GM21576 (cell line): Measurements from ENCODE around the gene SHOC2.

Experiments
- ATAC-seq: cut with Tn5 transposase; IDR thresholded peaks from one replicate; pipeline ENCODE4 v1.9.1; 2021; ENCODE audit warnings: mild to moderate bottlenecking, moderate library complexity; ENCODE audit not compliant: unreplicated experiment

Gene SHOC2

DNA sequence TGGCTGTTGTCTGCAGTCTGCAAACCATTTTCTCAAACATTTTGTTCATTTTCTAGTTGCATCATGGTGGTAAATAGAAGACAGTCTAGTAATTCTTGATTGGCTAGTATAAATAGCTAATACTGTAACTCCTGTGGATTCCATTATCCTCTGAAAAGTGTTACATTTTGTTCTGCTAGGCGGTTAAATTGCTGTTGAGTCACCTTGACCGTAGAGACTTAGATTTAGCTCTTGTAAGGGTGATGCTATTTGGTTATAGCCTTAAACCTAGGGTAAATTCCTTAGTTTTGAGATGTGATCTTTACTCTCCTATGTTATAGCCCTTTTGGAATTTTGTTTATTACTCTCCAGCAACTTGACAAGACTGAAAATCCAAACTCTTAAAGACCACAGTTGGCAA, 58.8 kb downstream of the SHOC2 start:
- no peak for ATAC-seq

DNA sequence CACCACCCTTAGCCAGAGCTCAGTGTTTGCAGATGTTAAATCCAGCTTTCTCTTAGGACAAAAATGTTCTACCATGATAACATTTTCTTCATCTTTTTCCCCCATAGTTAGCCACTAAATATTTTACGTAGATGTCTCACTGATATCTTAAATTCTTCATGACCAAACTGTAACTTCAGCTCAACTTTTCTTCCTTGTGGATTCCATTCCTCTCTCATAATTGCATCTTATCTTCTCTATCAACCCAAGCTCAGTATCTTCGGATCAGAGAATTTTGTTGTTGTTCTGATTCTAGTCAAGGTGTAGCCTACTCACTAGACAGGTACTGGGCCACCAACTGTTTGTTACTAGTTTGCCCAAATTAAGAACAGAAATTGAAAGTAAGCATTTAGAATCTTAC, 60.2 kb downstream of the SHOC2 start:
- ATAC-seq: no peak

DNA sequence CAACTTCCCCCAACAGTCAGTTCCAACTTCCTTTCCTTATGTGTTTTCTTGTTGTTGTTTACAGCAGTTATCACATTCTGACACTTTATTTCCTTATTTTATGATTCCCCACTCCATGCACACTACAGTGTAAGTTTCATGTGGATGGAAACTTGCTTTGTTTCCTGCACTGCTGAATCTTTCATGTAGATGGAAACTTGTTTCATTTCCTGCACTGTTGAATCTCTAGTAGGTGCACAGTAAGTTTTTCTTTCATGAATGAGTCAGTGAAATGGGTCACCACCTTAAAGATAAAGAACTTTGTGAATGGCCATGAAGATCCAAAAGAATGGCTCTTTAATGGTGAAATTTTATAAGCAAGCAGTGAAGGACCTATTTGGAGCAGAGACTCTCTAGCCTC, 61.4 kb downstream of the SHOC2 start:
- ATAC-seq: no peak

DNA sequence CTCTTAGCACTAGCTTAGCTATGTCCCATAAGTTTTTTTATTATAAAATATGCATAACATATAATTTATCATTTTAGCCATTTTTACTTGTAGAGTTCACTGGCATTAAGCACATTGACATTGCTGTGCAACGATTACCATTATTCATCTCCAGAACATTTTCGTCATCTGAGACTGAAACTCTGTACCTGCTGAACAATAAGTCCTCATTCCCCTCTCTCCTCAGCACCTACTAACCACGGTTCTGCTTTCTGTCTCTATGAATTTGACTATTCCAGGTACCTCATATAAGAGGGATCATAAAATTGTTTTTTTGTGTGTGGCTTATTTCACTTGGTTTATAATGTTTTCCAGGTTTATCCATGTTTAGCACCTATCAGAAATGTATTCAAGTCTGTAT, 64.1 kb downstream of the SHOC2 start:
- no peak for ATAC-seq

DNA sequence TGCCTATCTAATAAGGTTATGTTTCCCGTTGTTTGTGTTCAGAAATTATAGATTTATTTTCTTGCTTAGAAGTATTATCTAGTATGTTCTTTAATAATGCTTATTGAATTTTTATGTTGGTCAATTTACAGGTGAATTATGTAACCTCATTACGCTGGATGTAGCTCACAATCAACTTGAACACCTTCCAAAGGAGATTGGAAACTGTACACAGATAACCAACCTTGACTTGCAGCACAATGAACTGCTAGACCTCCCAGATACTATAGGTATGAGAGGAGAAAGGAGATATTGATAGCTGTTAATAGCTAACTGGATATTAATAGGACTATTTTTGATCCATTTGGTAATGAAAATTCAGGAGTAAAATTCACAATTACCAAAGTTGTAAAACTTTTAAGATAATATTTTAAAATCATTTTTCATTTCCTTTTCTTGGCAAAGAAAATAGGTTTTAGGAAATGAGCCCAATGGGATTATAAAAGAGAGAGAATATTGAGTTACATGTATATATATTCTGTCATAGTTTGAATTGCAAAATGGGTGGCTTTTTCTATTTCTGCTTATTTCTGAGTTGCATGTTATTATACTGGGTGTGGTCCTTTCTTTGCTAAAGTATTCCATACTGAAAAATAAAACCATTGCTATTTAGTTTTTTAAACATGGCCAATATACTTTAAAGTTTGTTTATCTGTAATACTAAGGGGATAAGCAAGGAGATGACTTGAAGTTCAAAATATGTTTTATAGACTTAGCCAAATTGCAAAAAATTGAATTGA, 66.3 kb downstream of the SHOC2 start:
- no peak for ATAC-seq

DNA sequence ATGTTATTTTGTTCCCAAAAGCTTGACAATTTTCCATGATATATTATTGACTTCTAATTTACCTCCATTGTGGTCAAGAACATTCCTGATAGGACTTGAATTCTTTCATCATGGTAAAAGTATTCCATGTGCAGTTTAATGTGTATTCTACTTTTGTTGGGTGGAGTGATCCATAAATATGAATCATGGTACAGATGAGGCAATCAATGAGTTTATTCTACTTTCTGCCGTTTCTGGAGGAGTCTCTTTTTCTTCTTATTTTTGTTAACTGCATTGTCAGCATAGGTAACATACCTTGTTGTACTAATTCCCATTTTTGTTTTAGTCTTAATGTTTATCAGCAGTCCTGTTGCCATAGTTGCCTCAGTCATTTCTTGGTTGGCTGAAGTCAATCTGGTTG, 69.6 kb downstream of the SHOC2 start:
- ATAC-seq: no peak

DNA sequence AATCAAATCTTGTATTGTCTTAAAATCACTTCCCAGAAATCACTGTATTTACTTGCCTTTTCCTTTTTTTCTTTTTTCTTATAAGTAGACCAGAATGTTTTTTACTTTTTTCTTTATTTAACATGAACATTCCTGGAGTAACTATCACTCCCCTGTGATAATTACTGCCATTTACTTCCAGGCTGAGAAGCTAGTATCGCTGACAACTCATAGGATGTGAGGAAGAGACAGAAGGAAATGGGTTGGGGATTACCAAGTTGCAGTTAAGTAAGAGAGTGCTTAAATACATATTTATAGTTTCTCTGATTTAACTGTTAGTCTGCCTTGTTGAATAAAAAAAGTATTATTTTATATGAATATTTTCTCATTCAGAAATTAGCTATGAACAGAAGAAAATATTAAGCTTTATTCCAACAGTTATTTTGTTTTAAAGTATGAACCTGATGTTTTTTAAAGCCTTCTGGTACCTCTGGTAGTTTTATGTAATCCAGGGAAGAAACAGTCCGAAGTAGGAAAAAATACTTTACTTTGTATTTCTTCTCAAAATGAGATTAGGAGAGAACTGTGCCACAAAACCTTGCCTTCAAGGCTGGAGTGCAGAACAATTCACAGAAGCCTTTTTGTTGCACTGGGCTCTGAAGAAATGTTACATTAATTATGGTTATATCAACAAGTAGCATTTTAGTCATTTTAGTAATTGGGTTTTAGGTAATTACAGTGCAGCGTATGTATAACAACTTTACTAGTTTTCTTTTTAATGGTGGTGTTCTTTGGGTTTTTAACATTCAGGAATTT, 72.8 kb downstream of the SHOC2 start:
- ATAC-seq: no peak

DNA sequence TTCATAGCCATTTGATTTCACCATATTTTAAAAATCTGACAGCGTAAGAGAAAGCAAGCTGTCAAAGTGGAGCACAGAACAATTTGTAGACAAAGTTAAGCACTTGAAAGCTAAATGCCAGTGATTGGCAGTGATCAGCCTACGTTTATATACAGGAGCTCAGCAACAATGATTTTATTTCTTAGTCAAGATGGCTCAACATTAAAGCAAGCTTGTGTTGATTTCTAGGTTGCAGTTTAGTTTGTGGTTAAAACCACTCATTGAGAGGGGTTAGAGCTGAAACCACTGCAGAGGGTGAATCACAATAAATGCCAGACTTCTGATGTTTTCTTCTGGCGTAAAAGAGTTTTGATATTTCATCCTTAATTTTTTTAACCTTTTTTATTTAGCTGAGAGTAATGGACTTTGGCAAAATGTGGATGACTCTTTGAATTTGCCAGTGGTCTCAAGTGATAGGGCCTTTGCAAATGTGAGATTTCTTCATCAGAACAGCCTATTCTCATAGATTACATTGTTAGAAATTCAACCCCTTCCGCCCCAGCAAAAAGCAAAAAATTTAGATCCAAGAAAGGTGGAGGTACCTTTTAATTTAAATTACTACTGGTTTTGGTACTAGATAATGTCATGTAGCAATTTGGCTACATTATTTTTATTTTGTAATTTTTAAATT, 73.8 kb downstream of the SHOC2 start:
- no peak for ATAC-seq

DNA sequence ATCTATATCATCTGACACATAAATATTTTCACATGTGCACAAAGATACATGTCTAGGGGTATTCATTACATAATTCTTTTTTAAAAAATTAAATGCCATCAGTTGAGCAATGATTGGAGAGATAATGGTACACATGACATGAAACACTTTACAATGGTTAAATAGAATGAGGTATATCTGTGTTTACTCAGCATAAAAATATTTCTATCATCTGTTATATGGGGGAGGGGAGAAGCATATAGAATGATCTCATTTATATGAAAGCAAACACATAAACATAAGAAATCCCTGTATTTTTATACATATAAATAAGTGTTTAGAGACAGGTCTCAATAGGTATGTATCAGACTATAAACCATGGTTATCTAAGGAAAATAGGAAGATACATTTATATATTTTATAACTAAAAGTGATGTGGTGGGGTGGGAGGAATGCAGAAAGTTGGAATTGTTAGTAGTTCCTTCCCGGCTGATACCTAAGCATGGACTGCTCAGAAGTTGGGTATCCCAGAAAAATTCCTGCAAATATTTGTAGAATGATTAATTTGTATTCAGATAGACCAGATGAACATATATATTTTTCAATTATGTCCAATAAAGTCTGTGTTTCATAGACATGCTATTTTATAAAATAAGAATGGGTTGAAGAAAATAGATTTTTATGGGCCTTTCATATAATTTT, 75.1 kb downstream of the SHOC2 start:
- ATAC-seq: no peak

DNA sequence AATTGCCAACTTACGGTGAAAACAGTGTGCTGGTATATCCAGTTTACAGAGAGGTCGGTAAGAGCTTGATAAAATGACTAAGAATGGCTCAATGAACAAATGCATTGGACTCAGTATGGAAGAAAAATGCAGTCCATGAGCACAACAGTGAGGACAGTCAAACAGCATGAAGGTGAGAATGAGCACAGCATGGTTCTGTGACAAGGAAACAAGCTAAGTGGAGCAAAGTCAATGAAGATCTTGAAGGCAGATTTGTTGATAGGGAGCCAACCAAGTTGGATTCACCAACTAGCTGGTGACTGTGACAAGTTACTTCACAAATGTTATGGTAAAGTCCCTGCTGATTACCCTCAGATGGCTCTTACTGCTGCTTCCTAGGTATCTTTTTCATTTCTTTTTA, 75.9 kb downstream of the SHOC2 start:
- no peak for ATAC-seq

DNA sequence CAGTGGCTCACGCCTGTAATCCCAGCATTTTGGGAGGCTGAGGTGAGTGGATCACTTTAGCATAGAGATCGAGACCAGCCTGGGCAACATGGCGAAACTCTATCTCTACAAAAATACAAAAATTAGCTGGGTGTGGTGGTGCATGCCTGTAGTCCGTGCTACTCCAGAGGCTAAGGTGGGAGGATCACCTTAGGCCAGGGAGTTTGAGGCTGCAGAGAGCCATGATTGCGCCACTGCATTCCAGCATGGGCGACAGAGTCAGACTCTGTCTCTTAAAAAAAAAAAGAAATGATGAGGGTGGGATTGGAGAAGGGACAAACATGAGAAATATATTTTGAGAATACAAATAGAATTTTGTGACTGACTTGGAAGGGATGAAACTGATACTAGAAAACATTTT, 76.9 kb downstream of the SHOC2 start:
- no peak for ATAC-seq

DNA sequence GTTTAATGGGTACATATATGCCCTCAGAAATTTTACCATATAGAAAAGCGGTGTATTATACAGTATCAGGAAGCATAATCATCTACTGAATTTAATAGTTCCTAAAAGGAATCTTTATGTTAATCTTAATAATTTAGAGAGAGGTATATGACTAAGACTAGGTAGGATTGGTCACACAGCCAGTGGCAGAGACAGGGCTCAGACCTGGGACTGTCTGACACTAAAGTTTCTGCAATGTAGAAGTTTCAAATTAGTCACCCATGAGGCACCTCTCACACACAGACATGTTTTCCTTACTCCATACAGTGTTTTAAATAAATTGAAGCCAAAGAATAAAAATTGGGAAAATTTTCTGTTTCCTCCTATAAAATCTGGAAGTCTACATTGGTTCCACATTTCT, 84.6 kb downstream of the SHOC2 start:
- ATAC-seq: no peak

DNA sequence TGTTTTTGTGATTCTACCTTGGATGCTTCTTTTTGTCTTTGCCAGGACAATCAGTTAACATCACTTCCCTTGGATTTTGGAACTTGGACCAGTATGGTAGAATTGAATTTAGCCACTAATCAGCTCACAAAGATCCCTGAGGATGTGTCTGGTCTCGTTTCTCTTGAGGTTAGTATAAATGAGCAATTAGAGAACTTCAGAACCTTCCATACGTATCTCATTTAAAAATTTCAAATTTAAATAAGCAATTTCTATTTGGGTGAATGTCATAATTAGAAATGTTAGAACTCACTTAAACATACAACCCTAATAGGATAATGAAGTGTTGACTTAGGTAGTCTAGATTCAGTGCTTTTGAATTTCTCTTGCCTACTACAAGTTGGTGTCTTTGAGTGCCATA, 88.1 kb downstream of the SHOC2 start:
- ATAC-seq: no peak

DNA sequence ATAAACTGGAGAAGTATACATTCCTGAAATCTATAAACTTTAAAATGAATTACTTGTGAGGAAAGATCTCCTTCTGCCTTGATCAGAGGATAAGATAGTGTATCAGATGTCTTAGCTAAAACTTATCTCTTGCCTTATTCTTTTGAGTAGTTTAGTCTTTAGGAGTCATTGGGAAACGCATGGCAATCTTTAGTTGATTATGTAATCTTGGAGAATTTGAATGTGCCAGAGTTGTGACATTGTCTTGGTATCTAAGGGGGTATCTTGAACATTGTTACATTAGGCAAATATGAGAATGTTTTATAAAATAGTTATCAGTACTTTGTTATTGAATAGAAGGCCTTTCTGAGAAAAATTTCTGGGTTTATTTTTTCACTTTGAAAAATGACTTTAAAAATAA, 95.8 kb downstream of the SHOC2 start:
- ATAC-seq: no peak

DNA sequence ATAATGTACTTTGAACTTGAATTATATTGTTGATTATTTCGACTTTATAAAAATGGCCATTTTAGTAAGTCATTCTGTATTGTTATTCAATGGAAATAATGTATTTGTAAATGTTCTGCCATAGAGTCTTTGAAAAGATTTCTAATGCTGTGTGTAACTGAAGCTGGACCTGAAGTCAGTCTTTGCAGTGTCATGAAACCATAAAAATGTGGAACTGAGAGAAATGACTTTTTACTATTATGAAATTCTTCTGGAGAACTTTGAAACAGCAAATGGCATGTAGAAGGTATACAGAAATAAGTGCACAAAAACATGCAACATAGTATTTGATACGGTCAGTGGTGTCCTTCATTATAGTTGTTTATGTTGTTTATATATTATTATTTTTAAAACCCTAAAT, 97.7 kb downstream of the SHOC2 start:
- ATAC-seq: no peak

DNA sequence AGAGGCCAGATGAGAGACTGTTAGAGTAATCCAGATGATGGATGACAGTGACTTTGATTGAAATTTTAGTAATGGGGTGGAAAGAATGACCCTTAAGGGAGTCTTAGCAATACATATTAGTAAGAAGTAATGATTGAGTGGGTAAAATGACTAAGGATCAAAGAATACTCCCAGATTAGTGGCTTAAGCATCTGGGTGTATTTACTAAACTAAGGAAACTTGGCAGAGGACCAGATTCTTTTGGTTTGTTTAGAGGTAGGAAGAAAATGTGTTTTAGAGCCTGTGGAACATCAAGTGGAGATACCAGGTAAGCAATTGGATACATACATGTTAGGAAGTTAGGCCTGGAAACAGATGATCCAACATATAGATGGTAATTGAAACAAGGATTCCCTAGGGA, 98.6 kb downstream of the SHOC2 start:
- no peak for ATAC-seq

DNA sequence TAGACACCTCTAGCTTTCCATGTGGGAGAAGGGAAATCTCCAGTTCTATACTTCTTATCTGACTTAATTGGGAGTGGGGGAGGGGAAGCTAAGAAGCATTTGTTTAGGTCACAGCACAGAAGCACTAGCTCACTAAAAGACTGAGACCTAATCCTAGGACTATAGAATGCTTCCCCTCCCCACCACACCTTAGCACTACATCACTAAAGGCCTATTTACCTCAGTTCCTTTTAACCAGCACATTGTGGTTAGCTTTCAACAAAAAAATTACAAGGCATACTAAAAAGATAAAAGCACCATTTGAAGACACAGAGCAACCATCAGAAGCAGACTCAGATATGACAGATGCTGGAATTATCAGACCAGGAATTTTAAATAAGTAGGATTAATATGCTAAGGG, 103.7 kb downstream of the SHOC2 start:
- no peak for ATAC-seq

DNA sequence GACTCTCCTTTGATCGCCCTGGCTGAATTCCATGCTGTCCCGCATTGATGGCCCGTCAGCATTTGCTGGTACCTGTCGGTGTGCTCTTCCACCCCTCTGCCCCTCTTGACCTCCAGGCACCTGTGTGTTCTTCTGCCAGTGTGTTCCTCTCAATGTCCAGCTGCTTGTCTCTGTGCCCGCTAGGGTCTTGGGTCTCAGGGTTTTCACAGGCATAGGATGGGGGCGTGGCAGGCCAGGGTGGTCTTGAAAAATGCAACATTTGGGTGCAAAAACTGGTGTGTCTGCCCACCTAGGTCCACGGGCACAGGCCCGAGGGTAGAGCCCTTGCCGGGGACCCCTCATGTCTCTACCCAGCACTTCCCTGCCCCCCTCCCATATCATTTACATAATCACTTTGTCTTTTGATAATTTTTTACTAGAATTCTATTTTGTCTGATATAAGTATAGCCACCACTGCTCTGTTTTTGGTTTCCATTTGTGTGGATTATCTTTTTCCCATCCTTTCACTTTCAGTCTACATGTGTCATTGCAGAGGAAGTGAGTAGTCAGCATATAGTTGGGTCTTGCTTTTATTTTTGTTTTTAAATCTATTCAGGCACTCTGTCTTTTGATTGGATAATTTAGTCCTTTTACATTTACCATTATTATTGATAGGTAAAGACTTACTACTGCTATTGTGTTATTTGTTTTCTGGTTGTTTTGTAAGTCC, 110.8 kb downstream of the SHOC2 start:
- ATAC-seq: no peak

DNA sequence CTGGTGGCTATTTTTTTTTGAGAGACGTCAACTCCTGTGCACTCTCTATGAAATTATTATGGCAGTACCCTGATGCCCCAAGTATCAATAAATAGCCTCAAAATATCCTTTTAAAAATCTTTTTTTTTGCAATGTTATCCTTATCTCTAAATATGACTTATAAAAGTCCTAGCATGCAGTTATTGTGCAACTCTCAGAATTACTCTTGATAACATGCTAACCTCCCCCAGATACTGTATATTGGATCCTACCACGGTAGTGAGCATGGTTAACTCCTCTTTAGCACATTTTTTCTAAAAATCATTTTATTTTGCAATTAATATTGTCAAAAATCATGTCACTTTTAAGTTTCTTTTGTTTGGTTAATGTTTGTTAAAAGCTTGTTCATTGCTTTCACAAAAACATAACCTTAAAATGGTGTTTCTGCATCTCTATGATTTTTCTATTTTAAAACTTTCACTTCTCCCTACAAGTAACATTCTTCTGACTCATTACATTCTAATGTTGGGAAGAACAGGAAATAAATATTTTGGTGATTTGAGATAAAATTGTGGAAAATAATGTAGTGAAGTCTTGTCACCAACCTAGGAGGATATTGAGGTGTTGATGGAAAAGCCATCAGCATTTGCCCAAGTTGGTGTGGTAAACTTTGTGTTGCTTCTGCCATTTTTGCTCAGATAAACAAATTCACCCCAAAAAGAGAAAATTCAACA, 115.3 kb downstream of the SHOC2 start:
- no peak for ATAC-seq

DNA sequence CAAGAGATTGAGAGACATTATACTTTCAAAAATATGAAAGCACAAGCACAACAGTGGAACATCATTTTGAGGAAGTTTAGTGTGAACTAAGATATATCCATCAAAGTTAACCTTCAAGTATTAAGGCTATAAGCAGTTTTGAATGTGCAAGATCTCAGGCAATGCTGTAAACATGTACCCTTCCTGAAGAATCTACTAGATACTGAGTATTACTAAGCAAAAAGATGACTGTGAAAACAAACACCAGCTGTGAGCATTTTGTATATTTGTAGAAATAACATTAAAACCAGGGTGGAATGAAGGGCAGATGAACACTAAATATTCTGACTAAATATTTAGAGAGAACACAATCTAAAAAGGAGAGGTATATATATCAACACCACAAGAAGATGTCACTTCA, 116.1 kb downstream of the SHOC2 start:
- no peak for ATAC-seq
